Measurements from ENCODE around the gene XPC. TPM values are rescaled to one million over a fixed set of nuclear protein-coding genes. Genes with fewer than 3 reads are reported as not detected.

The XPC gene
- total and polyA plus RNA-seq, 2 donors from 2014 or later = 15.9 to 44.4 TPM

- no peaks in the 10 kb centered on the region for H3K27me3 ChIP-seq (ENCODE audit: control insufficient read depth, insufficient read depth, low read length)
- H3K36me3 ChIP-seq (ENCODE audit: control insufficient read depth in 2 of 3, insufficient read depth in 3 of 3, low read length in 3 of 3) = peaks cover 23 to 79% (median 73%) of the 10 kb centered on the region in 3 donors
- intact Hi-C loops (cut with DNase I) = no loop called here
- no peak overlapping the region for H3K27ac ChIP-seq (ENCODE audit: low read depth in 2 of 2, low read length in 2 of 2)
- H3K9me3 ChIP-seq (ENCODE audit: control insufficient read depth in 2 of 3, insufficient read depth in 1 of 3, low read length in 3 of 3) = no peaks in the 10 kb centered on the region
- FAIRE-seq = no peak
- H3K9ac ChIP-seq (ENCODE audit: low read length in 3 of 3) = no peak overlapping the region
- no peaks in the 10 kb centered on the region for H3K4me1 ChIP-seq (ENCODE audit: control insufficient read depth in 2 of 3, insufficient read depth in 2 of 3, low read depth in 1 of 3, low read length in 3 of 3)
- H3K4me3 ChIP-seq (ENCODE audit: low read length in 3 of 3) = no peak overlapping the region
- no peak for TF ChIP-seq CTCF (IDR thresholded peaks at IDR 0.05; ENCODE audit: borderline replicate concordance, extremely low read depth, insufficient read depth)
- DNase-seq = no peak
Observed at GRCh38 chr3:14169435-14169834, 9.0 kb downstream of the XPC start.

GRCh38 chr3:14166877-14167603 is 11.4 kb downstream of the XPC start:
- H3K36me3 ChIP-seq (ENCODE audit: control insufficient read depth in 2 of 3, insufficient read depth in 3 of 3, low read length in 3 of 3) = peaks cover 20 to 92% (median 77%) of the 10 kb centered on the region in 3 donors
- DNase-seq = no peak
- no peak overlapping the region for H3K27ac ChIP-seq (ENCODE audit: low read depth in 2 of 2, low read length in 2 of 2)
- peaks cover 0 to under 1% (median 0%) of the 10 kb centered on the region in 3 donors for H3K9me3 ChIP-seq (ENCODE audit: control insufficient read depth in 2 of 3, insufficient read depth in 1 of 3, low read length in 3 of 3)
- H3K27me3 ChIP-seq (ENCODE audit: control insufficient read depth, insufficient read depth, low read length) = no peaks in the 10 kb centered on the region
- intact Hi-C loops (cut with DNase I) = no loop called here
- no peak for FAIRE-seq
- no peak for TF ChIP-seq CTCF (IDR thresholded peaks at IDR 0.05; ENCODE audit: borderline replicate concordance, extremely low read depth, insufficient read depth)
- H3K4me1 ChIP-seq (ENCODE audit: control insufficient read depth in 2 of 3, insufficient read depth in 2 of 3, low read depth in 1 of 3, low read length in 3 of 3) = no peaks in the 10 kb centered on the region
- H3K9ac ChIP-seq (ENCODE audit: low read length in 3 of 3) = no peak overlapping the region
- H3K4me3 ChIP-seq (ENCODE audit: low read length in 3 of 3) = no peak overlapping the region

- Histone ChIP-seq H3K36me3 (ENCODE audit: control insufficient read depth in 2 of 3, insufficient read depth in 3 of 3, low read length in 3 of 3) (peaks cover 10 to 88% (median 73%) of the 10 kb centered on the region in 3 donors), H3K4me3 (ENCODE audit: low read length in 3 of 3) (no peak overlapping the region), H3K9me3 (ENCODE audit: control insufficient read depth in 2 of 3, insufficient read depth in 1 of 3, low read length in 3 of 3) (peaks cover 0 to 6% (median 0%) of the 10 kb centered on the region in 3 donors), H3K4me1 (ENCODE audit: control insufficient read depth in 2 of 3, insufficient read depth in 2 of 3, low read depth in 1 of 3, low read length in 3 of 3) (no peaks in the 10 kb centered on the region), H3K9ac (ENCODE audit: low read length in 3 of 3) (no peak overlapping the region), H3K27me3 (ENCODE audit: control insufficient read depth, insufficient read depth, low read length) (no peaks in the 10 kb centered on the region), H3K27ac (ENCODE audit: low read depth in 2 of 2, low read length in 2 of 2) (no peak overlapping the region)
- DNase-seq (no peak), FAIRE-seq (no peak)
- intact Hi-C loops (cut with DNase I) = no loop called here
- TF ChIP-seq CTCF (IDR thresholded peaks at IDR 0.05; ENCODE audit: borderline replicate concordance, extremely low read depth, insufficient read depth) = no peak
Observed at GRCh38 chr3:14162178-14162577, 16.2 kb downstream of the XPC start.
